Measurements from ENCODE around the gene ZC3H12C.
A peak's percentile ranks its signal among the peaks of the same experiment; 100 is the strongest.

Gene ZC3H12C

GRCh38 chr11:110161061-110161460 is 67.9 kb downstream of the ZC3H12C start:
- H3K27ac Mint-ChIP-seq: no peak overlapping the region
- no peaks in the 10 kb centered on the region for H3K36me3 Mint-ChIP-seq
- no peak for DNase-seq
- no peak overlapping the region for H3K4me3 Mint-ChIP-seq
- H3K4me1 Mint-ChIP-seq: no peaks in the 10 kb centered on the region
- CTCF ChIA-PET: interaction anchor here (1.8 kb wide), 1 partner anchor 14 kb away, joined by 6 read pairs; no protein-coding TSS in a partner anchor
- no peaks in the 10 kb centered on the region for H3K9me3 Mint-ChIP-seq
- peaks cover 12% of the 10 kb centered on the region for H3K27me3 Mint-ChIP-seq

- Mint-ChIP-seq H3K9me3 (no peaks in the 10 kb centered on the region), H3K27me3 (peaks cover 12% of the 10 kb centered on the region), H3K4me3 (no peak overlapping the region), H3K36me3 (no peaks in the 10 kb centered on the region), H3K4me1 (no peaks in the 10 kb centered on the region), H3K27ac (no peak overlapping the region)
- CTCF ChIA-PET: no interaction called here
- no peak for DNase-seq
Observed at GRCh38 chr11:110162216-110162615, 69.0 kb downstream of the ZC3H12C start.

GRCh38 chr11:110165039-110165925 is 72.1 kb downstream of the ZC3H12C start:
- Mint-ChIP-seq H3K4me1 (no peaks in the 10 kb centered on the region), H3K27ac (no peak overlapping the region), H3K36me3 (no peaks in the 10 kb centered on the region), H3K27me3 (peaks cover 12% of the 10 kb centered on the region), H3K4me3 (no peak overlapping the region), H3K9me3 (no peaks in the 10 kb centered on the region)
- DNase-seq: no peak
- CTCF ChIA-PET: interaction anchor here (1.0 kb wide), 1 partner anchor 9 kb away, joined by 3 read pairs; no protein-coding TSS in a partner anchor

- peaks cover 12% of the 10 kb centered on the region for H3K27me3 Mint-ChIP-seq
- CTCF ChIA-PET: no interaction called here
- H3K27ac Mint-ChIP-seq: no peak overlapping the region
- DNase-seq: no peak
- H3K4me1 Mint-ChIP-seq: no peaks in the 10 kb centered on the region
- H3K4me3 Mint-ChIP-seq: no peak overlapping the region
- H3K9me3 Mint-ChIP-seq: no peaks in the 10 kb centered on the region
- H3K36me3 Mint-ChIP-seq: no peaks in the 10 kb centered on the region
Observed at GRCh38 chr11:110168033-110168803, 75.0 kb downstream of the ZC3H12C start.

GRCh38 chr11:110169738-110170137 is 76.5 kb downstream of the ZC3H12C start:
- peaks cover 6% of the 10 kb centered on the region for H3K4me1 Mint-ChIP-seq
- CTCF ChIA-PET: no interaction called here
- no peak for DNase-seq
- H3K9me3 Mint-ChIP-seq: no peaks in the 10 kb centered on the region
- H3K27ac Mint-ChIP-seq: no peak overlapping the region
- H3K4me3 Mint-ChIP-seq: no peak overlapping the region
- H3K27me3 Mint-ChIP-seq: peaks cover 12% of the 10 kb centered on the region
- H3K36me3 Mint-ChIP-seq: no peaks in the 10 kb centered on the region

GRCh38 chr11:110172468-110173065 is 79.4 kb downstream of the ZC3H12C start:
- Mint-ChIP-seq H3K9me3 (no peaks in the 10 kb centered on the region), H3K4me1 (peaks cover 6% of the 10 kb centered on the region)
- CTCF ChIA-PET: no interaction called here

GRCh38 chr11:110173811-110174644 is 80.8 kb downstream of the ZC3H12C start:
- peaks cover 8% of the 10 kb centered on the region for H3K27me3 Mint-ChIP-seq
- CTCF ChIA-PET: interaction anchor here (0.6 to 1.2 kb wide), 6 partner anchors 12 to 203 kb away, joined by 3 to 7 read pairs (median 4); no protein-coding TSS in a partner anchor
- peak; percentile 69 for DNase-seq
- H3K4me1 Mint-ChIP-seq: peaks cover 6% of the 10 kb centered on the region
- H3K36me3 Mint-ChIP-seq: no peaks in the 10 kb centered on the region
- H3K4me3 Mint-ChIP-seq: no peak overlapping the region
- H3K27ac Mint-ChIP-seq: no peak overlapping the region
- no peaks in the 10 kb centered on the region for H3K9me3 Mint-ChIP-seq

More at GRCh38 chr11:110172468-110173065, 79.4 kb downstream of the ZC3H12C start:
- no peaks in the 10 kb centered on the region for H3K36me3 Mint-ChIP-seq
- DNase-seq: no peak
- no peak overlapping the region for H3K4me3 Mint-ChIP-seq
- no peak overlapping the region for H3K27ac Mint-ChIP-seq
- peaks cover 8% of the 10 kb centered on the region for H3K27me3 Mint-ChIP-seq

GRCh38 chr11:110174645-110175310 is 81.6 kb downstream of the ZC3H12C start:
- Mint-ChIP-seq H3K4me3 (no peak overlapping the region), H3K36me3 (no peaks in the 10 kb centered on the region), H3K27me3 (peaks cover 8% of the 10 kb centered on the region), H3K4me1 (peaks cover 6% of the 10 kb centered on the region), H3K9me3 (no peaks in the 10 kb centered on the region), H3K27ac (no peak overlapping the region)
- DNase-seq: no peak
- CTCF ChIA-PET: interaction anchor here (1.0 to 1.2 kb wide), 5 partner anchors 11 to 96 kb away, joined by 3 to 6 read pairs (median 4); no protein-coding TSS in a partner anchor

GRCh38 chr11:110176366-110177085 is 83.3 kb downstream of the ZC3H12C start:
- Mint-ChIP-seq H3K36me3 (no peaks in the 10 kb centered on the region), H3K4me3 (no peak overlapping the region), H3K27me3 (peaks cover 8% of the 10 kb centered on the region), H3K9me3 (no peaks in the 10 kb centered on the region), H3K4me1 (peaks cover 6% of the 10 kb centered on the region), H3K27ac (no peak overlapping the region)
- CTCF ChIA-PET: no interaction called here
- DNase-seq: no peak

- H3K36me3 Mint-ChIP-seq: no peaks in the 10 kb centered on the region
- CTCF ChIA-PET: interaction anchor here (1.0 kb wide), 1 partner anchor 200 kb away, joined by 3 read pairs; no protein-coding TSS in a partner anchor
- peaks cover 8% of the 10 kb centered on the region for H3K27me3 Mint-ChIP-seq
- H3K27ac Mint-ChIP-seq: no peak overlapping the region
- H3K4me3 Mint-ChIP-seq: no peak overlapping the region
- peaks cover 6% of the 10 kb centered on the region for H3K4me1 Mint-ChIP-seq
- no peak for DNase-seq
- H3K9me3 Mint-ChIP-seq: no peaks in the 10 kb centered on the region
Observed at GRCh38 chr11:110177086-110177456, 83.9 kb downstream of the ZC3H12C start.

GRCh38 chr11:110179064-110179463 is 85.9 kb downstream of the ZC3H12C start:
- no peak overlapping the region for H3K27ac Mint-ChIP-seq
- H3K9me3 Mint-ChIP-seq: no peaks in the 10 kb centered on the region
- CTCF ChIA-PET: no interaction called here
- peaks cover 2% of the 10 kb centered on the region for H3K4me1 Mint-ChIP-seq
- H3K27me3 Mint-ChIP-seq: peaks cover 7% of the 10 kb centered on the region
- H3K4me3 Mint-ChIP-seq: no peak overlapping the region
- no peaks in the 10 kb centered on the region for H3K36me3 Mint-ChIP-seq
- no peak for DNase-seq

- Mint-ChIP-seq H3K4me3 (no peak overlapping the region), H3K27me3 (no peaks in the 10 kb centered on the region), H3K4me1 (no peaks in the 10 kb centered on the region), H3K27ac (no peak overlapping the region), H3K9me3 (no peaks in the 10 kb centered on the region), H3K36me3 (no peaks in the 10 kb centered on the region)
- CTCF ChIA-PET: no interaction called here
- no peak for DNase-seq
Observed at GRCh38 chr11:110182886-110183285, 89.7 kb downstream of the ZC3H12C start.

GRCh38 chr11:110184456-110184855 is 91.3 kb downstream of the ZC3H12C start:
- Mint-ChIP-seq H3K4me3 (no peak overlapping the region), H3K27me3 (no peaks in the 10 kb centered on the region), H3K36me3 (no peaks in the 10 kb centered on the region), H3K4me1 (no peaks in the 10 kb centered on the region), H3K9me3 (no peaks in the 10 kb centered on the region), H3K27ac (no peak overlapping the region)
- DNase-seq: no peak
- CTCF ChIA-PET: interaction anchor here (1.5 to 1.9 kb wide), 2 partner anchors 15 to 17 kb away, joined by 3 to 7 read pairs; no protein-coding TSS in a partner anchor
